Measurements from ENCODE around the gene PXDC1. TPM values are rescaled to one million over a fixed set of nuclear protein-coding genes. Genes with fewer than 3 reads are reported as not detected.
"Not testable (repeated sequence)": the region's sequence is repeated elsewhere in the genome, so short reads cannot be mapped to it uniquely, and the experiment has no call there.

Gene PXDC1
- total RNA-seq, 1 donor from 2014 or later, result 7.2 TPM

DNA sequence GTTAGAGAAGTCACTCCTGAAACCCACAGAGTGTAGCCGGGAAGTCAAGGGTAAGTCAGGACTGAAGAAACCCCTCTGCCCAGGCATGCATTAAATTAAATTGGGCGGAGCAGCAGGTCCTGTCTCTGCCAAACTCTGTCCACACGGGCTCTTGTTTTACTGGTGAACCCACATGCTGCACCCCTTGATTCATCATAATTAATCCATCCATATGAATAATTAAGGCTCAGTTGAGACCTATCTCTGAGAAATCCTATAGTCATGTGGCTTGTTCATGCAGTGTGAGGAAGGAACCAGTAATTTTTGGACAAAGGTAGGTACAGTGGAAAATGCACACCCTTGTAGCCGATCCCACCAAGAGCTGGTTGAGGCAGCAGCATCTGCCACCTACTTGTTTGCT, 43.0 kb downstream of the PXDC1 start:
- ATAC-seq, result peak; percentile 91

- peak; percentile 10 for ATAC-seq
Measured at GRCh38 chr6:3707751-3708412, 43.6 kb downstream of the PXDC1 start.

DNA sequence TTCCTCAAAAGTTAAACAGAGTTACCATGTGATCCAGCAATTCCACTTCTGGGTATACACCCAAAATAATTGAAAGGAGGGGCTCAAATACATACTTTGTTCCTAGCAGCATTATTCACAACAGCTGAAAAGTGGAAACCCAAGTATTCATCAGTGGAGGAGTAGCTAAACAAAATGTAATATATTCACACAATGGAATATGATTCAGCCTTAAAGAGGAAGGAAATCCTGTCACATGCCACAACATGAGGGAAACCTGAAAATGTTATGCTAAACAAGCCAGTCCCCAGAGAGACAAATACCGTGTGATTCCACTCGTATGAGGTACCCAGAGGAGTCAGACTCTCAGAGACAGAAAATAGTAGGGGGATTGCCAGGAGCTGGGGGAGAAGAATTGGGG, 44.5 kb downstream of the PXDC1 start:
- peak; percentile 59 for ATAC-seq

DNA sequence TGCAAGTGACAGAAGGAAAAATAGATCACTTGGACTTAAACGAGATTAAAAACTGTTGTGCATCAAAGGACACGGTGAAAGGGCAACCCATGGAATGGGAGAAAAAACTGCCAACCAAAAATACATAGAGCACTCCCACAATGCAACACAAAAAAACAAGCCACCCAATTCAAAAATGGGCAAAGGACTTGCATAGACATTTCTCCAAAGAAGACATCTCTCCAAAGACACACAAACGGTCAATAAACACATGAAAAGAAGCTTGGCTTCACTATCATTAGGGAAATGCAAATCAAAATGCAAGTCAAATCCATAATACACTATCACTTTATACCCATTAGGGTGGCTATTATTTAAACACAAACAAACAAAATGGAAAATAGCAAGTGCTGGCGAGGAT, 45.0 kb downstream of the PXDC1 start:
- ATAC-seq, result no peak

DNA sequence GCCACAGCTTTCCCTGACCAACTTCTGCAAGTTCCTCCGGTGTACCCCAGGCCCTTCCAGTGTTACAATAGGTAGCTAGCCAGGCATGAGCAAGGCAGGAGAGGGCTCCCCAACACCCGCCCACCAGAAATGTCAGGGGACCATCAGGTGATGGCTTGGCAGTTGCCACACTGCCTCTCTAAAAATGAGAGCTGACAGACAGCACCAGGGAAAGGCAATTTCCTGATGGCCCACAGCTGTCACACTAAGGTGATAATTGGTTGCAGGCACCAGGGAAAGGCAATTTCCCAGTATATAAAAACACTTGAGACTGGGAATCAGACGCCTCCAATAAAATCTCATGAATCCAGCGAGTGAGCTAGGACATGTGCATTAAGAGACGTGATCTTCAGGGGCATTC, 49.9 kb downstream of the PXDC1 start:
- no peak for ATAC-seq

DNA sequence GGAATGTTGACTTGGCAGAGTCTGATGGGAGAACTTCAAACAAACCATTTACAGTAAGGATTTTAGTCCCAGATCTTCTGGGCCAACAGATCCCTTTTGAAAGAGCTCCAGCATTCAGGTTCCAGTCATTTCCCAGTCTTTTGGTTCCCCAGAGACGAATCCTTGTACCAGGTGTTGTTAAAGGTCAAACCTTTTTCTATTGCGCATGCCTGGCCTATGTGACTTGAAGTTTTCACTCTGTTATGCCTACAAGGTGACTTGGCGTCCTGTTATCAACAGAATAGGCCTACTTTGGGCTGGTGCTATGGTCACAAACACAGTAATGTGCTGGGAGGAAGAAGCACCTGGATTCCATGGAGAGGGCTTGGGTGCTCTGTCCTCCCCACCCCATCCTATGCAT, 52.3 kb downstream of the PXDC1 start:
- no peak for ATAC-seq

DNA sequence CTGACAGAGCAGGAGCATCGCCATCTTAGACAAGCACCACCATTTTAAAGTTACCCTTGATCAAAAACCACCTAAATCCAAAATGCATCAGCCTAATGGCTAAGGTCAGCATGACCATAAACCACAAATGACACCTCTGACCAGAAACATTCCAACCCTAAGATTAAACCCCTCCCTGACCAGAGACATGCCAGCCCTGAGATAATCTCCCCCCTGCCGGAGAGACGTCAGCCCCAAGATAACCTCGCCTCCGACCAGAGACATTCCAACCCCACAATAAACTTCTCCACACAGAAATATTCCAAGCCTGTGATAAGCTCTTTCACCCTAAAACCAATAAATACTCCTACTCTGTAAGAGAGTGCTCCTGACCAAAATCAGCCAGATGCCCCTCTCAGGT, 53.5 kb downstream of the PXDC1 start:
- no peak for ATAC-seq

DNA sequence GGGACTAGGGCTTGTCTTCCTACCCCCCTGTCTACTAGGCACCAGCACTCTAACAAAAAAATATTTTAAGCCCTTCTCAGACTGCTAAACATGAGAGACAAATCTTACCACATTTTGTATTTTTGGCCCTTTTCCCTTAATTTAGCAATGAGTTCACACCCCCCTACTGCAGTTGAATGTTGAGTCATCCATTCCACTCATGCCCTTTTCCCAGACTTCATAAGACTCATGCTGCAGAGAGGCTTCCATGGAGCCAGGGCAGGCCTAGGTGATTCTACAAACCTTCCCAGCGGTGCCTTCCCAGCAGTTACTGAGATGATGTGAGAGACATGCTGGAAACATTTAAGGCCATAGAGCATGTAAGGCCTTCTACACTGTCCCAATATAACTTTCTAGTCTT, 53.9 kb downstream of the PXDC1 start:
- ATAC-seq, result no peak

DNA sequence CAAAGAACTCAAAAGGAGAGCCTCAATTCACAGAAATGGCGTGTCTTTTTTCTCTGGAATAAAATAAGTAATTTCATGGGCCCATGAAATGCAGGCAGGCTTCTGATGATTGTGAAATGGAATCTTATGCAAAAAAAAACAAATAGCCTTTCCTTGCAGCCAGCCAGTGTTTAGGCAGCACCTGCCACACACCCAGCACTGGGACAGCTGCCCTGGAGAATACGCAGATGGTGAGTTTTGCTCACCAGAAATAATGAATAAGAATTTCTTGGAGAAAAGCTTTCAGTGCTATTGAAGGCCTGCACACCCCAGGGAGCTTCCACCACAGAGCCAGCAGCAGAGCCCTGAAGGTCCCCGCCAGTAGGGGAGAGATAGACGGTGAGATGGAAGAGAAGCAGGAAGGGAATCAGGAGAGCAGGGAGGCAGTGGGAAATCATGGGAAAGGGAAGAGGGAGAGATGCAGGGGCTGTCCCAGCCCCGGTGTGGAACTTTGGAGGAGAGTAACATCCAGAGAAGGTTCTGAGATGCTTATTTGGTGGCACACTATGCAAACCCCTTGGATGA, 54.9 kb downstream of the PXDC1 start:
- ATAC-seq, result no peak

DNA sequence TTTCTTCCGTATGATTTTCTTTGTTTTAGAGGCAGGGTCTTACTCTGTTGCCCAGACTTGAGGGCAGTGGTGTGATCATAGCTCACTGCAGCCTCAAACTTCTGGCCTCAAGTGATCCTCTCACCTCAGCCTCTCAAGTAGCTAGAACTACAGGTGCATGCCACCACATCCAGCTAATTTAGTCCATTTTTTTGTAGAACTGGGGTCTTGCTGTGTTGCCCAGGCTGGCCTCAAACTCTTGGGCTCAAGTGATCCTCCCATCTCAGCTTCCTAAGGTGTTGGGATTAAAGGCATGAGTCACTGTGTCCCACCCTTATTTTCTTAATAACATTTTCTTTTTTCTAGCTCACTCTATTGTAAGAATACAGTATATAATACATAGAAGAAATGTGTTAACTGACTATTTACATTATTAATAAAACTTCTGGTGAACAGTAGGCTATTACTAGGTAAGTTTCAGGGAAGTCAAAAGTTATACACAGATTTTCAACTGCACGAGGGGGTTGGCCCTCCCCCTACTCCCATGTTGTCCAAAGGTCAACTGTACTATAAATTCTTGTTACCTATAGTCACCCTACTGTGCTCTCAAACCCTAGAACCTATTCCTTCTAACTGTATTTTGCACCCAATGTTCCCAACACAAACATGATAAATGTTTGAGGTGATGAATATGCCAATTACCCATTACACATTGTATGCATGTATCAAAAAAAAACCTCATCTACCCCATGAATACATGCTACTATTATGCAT, 56.3 kb downstream of the PXDC1 start:
- no peak for ATAC-seq

GRCh38 chr6:3693831-3694230, 57.7 kb downstream of the PXDC1 start:
- no peak for ATAC-seq

- no peak for ATAC-seq
Measured at GRCh38 chr6:3690506-3690905, 61.0 kb downstream of the PXDC1 start.

DNA sequence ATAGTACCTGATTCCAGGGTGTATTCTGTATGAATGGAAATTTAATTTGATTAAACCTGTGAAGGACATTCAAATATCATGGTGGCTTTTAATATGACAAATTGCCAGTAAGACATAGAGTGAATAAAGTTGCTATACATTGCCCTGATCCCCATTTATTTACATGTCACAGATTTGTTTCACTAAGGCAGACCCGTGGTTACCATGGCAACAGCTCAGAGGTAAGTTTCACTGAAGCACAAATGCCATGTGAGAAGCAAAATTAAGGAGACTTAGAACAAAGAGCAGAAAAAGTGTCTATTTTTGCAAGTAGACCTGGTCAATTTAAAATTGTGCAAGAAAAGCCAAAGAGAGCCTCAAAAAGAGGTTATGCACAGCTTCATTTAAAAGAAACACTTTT, 63.7 kb downstream of the PXDC1 start:
- ATAC-seq, result no peak

- no peak for ATAC-seq
Measured at GRCh38 chr6:3683331-3683730, 68.2 kb downstream of the PXDC1 start.

- no peak for ATAC-seq
Measured at GRCh38 chr6:3678946-3679345, 72.6 kb downstream of the PXDC1 start.

DNA sequence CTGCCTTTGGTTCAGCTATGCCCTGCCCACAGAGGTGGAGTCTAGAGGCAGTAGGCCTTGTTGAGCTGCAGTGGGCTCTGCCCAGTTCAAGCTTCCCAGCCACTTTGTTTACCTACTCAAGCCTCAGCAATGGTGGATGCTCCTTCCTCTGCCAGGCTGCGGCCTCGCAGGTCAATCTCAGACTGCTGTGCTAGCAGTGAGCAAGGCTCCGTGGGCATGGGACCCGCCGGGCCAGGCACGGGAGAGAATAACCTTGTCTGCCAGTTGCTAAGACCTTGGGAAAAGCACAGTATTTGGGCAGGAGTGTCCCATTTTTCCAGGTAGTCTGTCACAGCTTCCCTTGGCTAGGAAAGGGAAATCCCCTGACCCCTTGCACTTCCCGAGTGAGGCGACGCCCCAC, 73.8 kb downstream of the PXDC1 start:
- not testable (repeated sequence) for ATAC-seq

- not testable (repeated sequence) for ATAC-seq
Measured at GRCh38 chr6:3677351-3677750, 74.2 kb downstream of the PXDC1 start.

Other genes with a start within 250 kb of the PXDC1 start
- gene FAM50B, start 97.7 kb upstream of the PXDC1 start, total RNA-seq, result 6.0 TPM

Data from esophagus mucosa (tissue), 1 donor.